ENCODE measurements around the gene TERC. TPM values are rescaled to one million over a fixed set of nuclear protein-coding genes. Genes with fewer than 3 reads are reported as not detected.

The TERC gene
- total RNA-seq (10 to 100 TPM; 13.7 to 15.5 TPM), polyA plus RNA-seq (0.72 TPM)

- peak within 1 kb of the TSS; percentile 89 to 99 (median 98) for H3K27ac Mint-ChIP-seq
- H3K4me3 Mint-ChIP-seq = peak within 1 kb of the TSS; percentile 89 to 99 (median 98)
- no peaks in the 10 kb centered on the region for H3K36me3 ChIP-seq (ENCODE audit: insufficient read depth, low read length)
- peak within 1 kb of the TSS; percentile 92 for H3K27ac ChIP-seq (ENCODE audit: low read depth, low read length)
- ChIA-PET POLR2A (interaction anchor here (0.8 to 2.7 kb wide), 6 partner anchors 8 to 1105 kb away, joined by 4 to 31 read pairs (median 5); partner anchors contain the start of genes MYNN, RPL22L1, SEC62 and SKIL), CTCF (interaction anchor here (1.2 to 1.5 kb wide), 2 partner anchors 8 to 202 kb away, joined by 3 to 5 read pairs; partner anchors contain the start of gene MYNN)
- H3K4me3 ChIP-seq (ENCODE audit: low read length) = peak within 1 kb of the TSS; percentile 96
- H3K27me3 ChIP-seq (ENCODE audit: insufficient read depth, low read length, poor library complexity, severe bottlenecking) = no peaks in the 10 kb centered on the region
- H3K4me1 ChIP-seq (ENCODE audit: insufficient read depth, low read length) = peaks cover 12% of the 10 kb centered on the region
- DNase-seq = peak; percentile 86 to 97 (median 95)
- H3K27me3 Mint-ChIP-seq = no peaks in the 10 kb centered on the region
- peaks cover 0 to 13% (median 0%) of the 10 kb centered on the region in 5 donors for H3K9me3 Mint-ChIP-seq
- H3K9me3 ChIP-seq (ENCODE audit: low read length) = no peaks in the 10 kb centered on the region
- H3K36me3 Mint-ChIP-seq = peaks cover 0 to 7% (median 0%) of the 10 kb centered on the region in 3 donors
- peaks cover 30 to 39% (median 34%) of the 10 kb centered on the region in 3 donors for H3K4me1 Mint-ChIP-seq
Measured at GRCh38 chr3:169764882-169765612, at the start of gene TERC. Gene TERC (minus strand): TSS chr3:169765060.

- peak overlapping the region; percentile 79 to 91 (median 87) for H3K4me3 Mint-ChIP-seq
- H3K36me3 Mint-ChIP-seq = peaks cover 0 to 11% (median 2%) of the 10 kb centered on the region in 3 donors
- H3K27ac ChIP-seq (ENCODE audit: low read depth, low read length) = no peak overlapping the region
- H3K9me3 ChIP-seq (ENCODE audit: low read length) = peaks cover 6% of the 10 kb centered on the region
- H3K36me3 ChIP-seq (ENCODE audit: insufficient read depth, low read length) = no peaks in the 10 kb centered on the region
- peak; percentile 57 to 86 (median 77) for DNase-seq
- peaks cover 1 to 14% of the 10 kb centered on the region in 2 donors for H3K27me3 Mint-ChIP-seq
- POLR2A ChIA-PET = interaction anchor here (1.1 kb wide), 1 partner anchor 153 kb away, joined by 3 read pairs; the partner anchor contains the start of gene SEC62
- H3K9me3 Mint-ChIP-seq = peaks cover 8 to 15% (median 11%) of the 10 kb centered on the region in 5 donors
- peaks cover 19 to 29% (median 26%) of the 10 kb centered on the region in 3 donors for H3K4me1 Mint-ChIP-seq
- peak overlapping the region; percentile 69 for H3K4me3 ChIP-seq (ENCODE audit: low read length)
- CTCF ChIA-PET = interaction anchor here (0.6 to 1.5 kb wide), 2 partner anchors 14 to 572 kb away, joined by 3 read pairs; no protein-coding TSS in a partner anchor
- H3K27me3 ChIP-seq (ENCODE audit: insufficient read depth, low read length, poor library complexity, severe bottlenecking) = no peaks in the 10 kb centered on the region
- H3K27ac Mint-ChIP-seq = peak overlapping the region; percentile 33 to 83 (median 74)
- peaks cover 17% of the 10 kb centered on the region for H3K4me1 ChIP-seq (ENCODE audit: insufficient read depth, low read length)
Measured at GRCh38 chr3:169813757-169814517, 49.1 kb upstream of the TERC start.

- ChIA-PET CTCF (interaction anchor here (0.9 to 1.5 kb wide), 3 partner anchors 9 to 44 kb away, joined by 3 to 4 read pairs (median 3); partner anchors contain the start of gene ACTRT3), POLR2A (interaction anchor here (1.1 kb wide), 1 partner anchor 154 kb away, joined by 3 read pairs; the partner anchor contains the start of gene SEC62)
- Histone ChIP-seq H3K36me3 (ENCODE audit: insufficient read depth, low read length) (no peaks in the 10 kb centered on the region), H3K27me3 (ENCODE audit: insufficient read depth, low read length, poor library complexity, severe bottlenecking) (no peaks in the 10 kb centered on the region), H3K27ac (ENCODE audit: low read depth, low read length) (no peak overlapping the region), H3K4me3 (ENCODE audit: low read length) (peak overlapping the region; percentile 69), H3K9me3 (ENCODE audit: low read length) (peaks cover 6% of the 10 kb centered on the region), H3K4me1 (ENCODE audit: insufficient read depth, low read length) (peaks cover 17% of the 10 kb centered on the region)
- H3K9me3 Mint-ChIP-seq = peaks cover 8 to 15% (median 11%) of the 10 kb centered on the region in 5 donors
- peaks cover under 1 to 11% (median 2%) of the 10 kb centered on the region in 3 donors for H3K36me3 Mint-ChIP-seq
- peak overlapping the region; percentile 30 to 93 (median 79) for H3K27ac Mint-ChIP-seq
- H3K27me3 Mint-ChIP-seq = peaks cover 1 to 10% of the 10 kb centered on the region in 2 donors
- H3K4me1 Mint-ChIP-seq = peaks cover 19 to 29% (median 26%) of the 10 kb centered on the region in 3 donors
- peak overlapping the region; percentile 79 to 91 (median 87) for H3K4me3 Mint-ChIP-seq
- DNase-seq = no peak
Measured at GRCh38 chr3:169813278-169813677, 48.4 kb upstream of the TERC start.

GRCh38 chr3:169812332-169813235 is 47.7 kb upstream of the TERC start, which contains the start of the genes LRRC34 and LRRIQ4:
Gene LRRC34 (minus strand): TSS chr3:169812904. CDS start chr3:169812548, 356 bp downstream.
Gene LRRIQ4 (plus strand): TSS chr3:169812870. CDS start chr3:169821922, 9,052 bp downstream.
- Histone ChIP-seq H3K4me1 (ENCODE audit: insufficient read depth, low read length) (peaks cover 17% of the 10 kb centered on the region), H3K27ac (ENCODE audit: low read depth, low read length) (no peak within 1 kb of the TSS), H3K9me3 (ENCODE audit: low read length) (peaks cover 6% of the 10 kb centered on the region), H3K4me3 (ENCODE audit: low read length) (peak within 1 kb of the TSS; percentile 69), H3K36me3 (ENCODE audit: insufficient read depth, low read length) (no peaks in the 10 kb centered on the region), H3K27me3 (ENCODE audit: insufficient read depth, low read length, poor library complexity, severe bottlenecking) (no peaks in the 10 kb centered on the region)
- Mint-ChIP-seq H3K36me3 (peaks cover 2 to 11% (median 2%) of the 10 kb centered on the region in 3 donors), H3K27me3 (peaks cover 1 to 4% of the 10 kb centered on the region in 2 donors), H3K9me3 (peaks cover 8 to 15% (median 11%) of the 10 kb centered on the region in 5 donors), H3K4me3 (peak within 1 kb of the TSS; percentile 79 to 91 (median 87)), H3K27ac (peak within 1 kb of the TSS; percentile 33 to 93 (median 79)), H3K4me1 (peaks cover 19 to 29% (median 26%) of the 10 kb centered on the region in 3 donors)
- DNase-seq = peak; percentile 51 to 77 (median 53)
- POLR2A ChIA-PET = no interaction called here
- CTCF ChIA-PET = interaction anchor here (0.9 to 1.5 kb wide), 5 partner anchors 10 to 43 kb away, joined by 3 to 5 read pairs (median 4); partner anchors contain the start of genes ACTRT3 and MYNN

GRCh38 chr3:169811631-169812331 is 46.9 kb upstream of the TERC start:
- H3K36me3 ChIP-seq (ENCODE audit: insufficient read depth, low read length) = no peaks in the 10 kb centered on the region
- Mint-ChIP-seq H3K4me1 (peaks cover 19 to 29% (median 26%) of the 10 kb centered on the region in 3 donors), H3K9me3 (peaks cover 8 to 15% (median 11%) of the 10 kb centered on the region in 5 donors), H3K27me3 (peaks cover 0 to 1% of the 10 kb centered on the region in 2 donors), H3K27ac (peak overlapping the region in 5 of 8 donors; percentile 25 to 86 (median 62)), H3K36me3 (peaks cover 2 to 11% (median 2%) of the 10 kb centered on the region in 3 donors), H3K4me3 (peak overlapping the region; percentile 74 to 91 (median 85))
- H3K27me3 ChIP-seq (ENCODE audit: insufficient read depth, low read length, poor library complexity, severe bottlenecking) = no peaks in the 10 kb centered on the region
- no peak overlapping the region for H3K27ac ChIP-seq (ENCODE audit: low read depth, low read length)
- peak overlapping the region; percentile 69 for H3K4me3 ChIP-seq (ENCODE audit: low read length)
- ChIA-PET POLR2A (no interaction called here), CTCF (interaction anchor here (1.0 to 1.4 kb wide), 3 partner anchors 11 to 39 kb away, joined by 3 to 5 read pairs (median 4); partner anchors contain the start of gene MYNN)
- peaks cover 6% of the 10 kb centered on the region for H3K9me3 ChIP-seq (ENCODE audit: low read length)
- H3K4me1 ChIP-seq (ENCODE audit: insufficient read depth, low read length) = peaks cover 17% of the 10 kb centered on the region
- DNase-seq = peak in 1 of 5 donors; percentile 25

- no peaks in the 10 kb centered on the region for H3K9me3 Mint-ChIP-seq
- Histone ChIP-seq H3K36me3 (ENCODE audit: insufficient read depth, low read length) (no peaks in the 10 kb centered on the region), H3K4me1 (ENCODE audit: insufficient read depth, low read length) (peaks cover 17% of the 10 kb centered on the region), H3K27me3 (ENCODE audit: insufficient read depth, low read length, poor library complexity, severe bottlenecking) (no peaks in the 10 kb centered on the region), H3K4me3 (ENCODE audit: low read length) (no peak overlapping the region), H3K27ac (ENCODE audit: low read depth, low read length) (no peak overlapping the region), H3K9me3 (ENCODE audit: low read length) (no peaks in the 10 kb centered on the region)
- peak overlapping the region in 1 of 8 donors; percentile 4 for H3K27ac Mint-ChIP-seq
- peaks cover 19 to 27% (median 25%) of the 10 kb centered on the region in 3 donors for H3K4me1 Mint-ChIP-seq
- no peak for DNase-seq
- CTCF ChIA-PET = no interaction called here
- peaks cover 0 to 2% (median 2%) of the 10 kb centered on the region in 3 donors for H3K36me3 Mint-ChIP-seq
- H3K4me3 Mint-ChIP-seq = no peak overlapping the region
- peaks cover 0 to 1% of the 10 kb centered on the region in 2 donors for H3K27me3 Mint-ChIP-seq
- POLR2A ChIA-PET = no interaction called here
Measured at GRCh38 chr3:169809230-169809795, 44.5 kb upstream of the TERC start.

All from CD8-positive, alpha-beta memory T cell (primary cell).